Raji (cell line): ENCODE results near the gene NNT.

Experiments
- POLR2A ChIP-seq: IDR thresholded peaks from 2 replicates; pipeline ENCODE4 v1.6.1; 2011; ENCODE audit warnings: low read depth, low read length, control low read depth; ENCODE audit not compliant: insufficient read depth

The NNT gene

GRCh38 chr5:43615445-43616184 lies 12.6 kb downstream of the NNT start:
- TF ChIP-seq POLR2A, result no peak

- no peak for TF ChIP-seq POLR2A
Observed at GRCh38 chr5:43616535-43616934, 13.6 kb downstream of the NNT start.

- TF ChIP-seq POLR2A, result no peak
Observed at GRCh38 chr5:43619380-43619779, 16.4 kb downstream of the NNT start.

- no peak for TF ChIP-seq POLR2A
Observed at GRCh38 chr5:43619911-43620310, 16.9 kb downstream of the NNT start.

GRCh38 chr5:43620944-43621505 lies 18.0 kb downstream of the NNT start:
- no peak for TF ChIP-seq POLR2A

- TF ChIP-seq POLR2A, result no peak
Observed at GRCh38 chr5:43622074-43622473, 19.1 kb downstream of the NNT start.

GRCh38 chr5:43623048-43623680 lies 20.2 kb downstream of the NNT start:
- no peak for TF ChIP-seq POLR2A

- TF ChIP-seq POLR2A, result no peak
Observed at GRCh38 chr5:43627028-43627427, 24.0 kb downstream of the NNT start.

- TF ChIP-seq POLR2A, result no peak
Observed at GRCh38 chr5:43631182-43631910, 28.4 kb downstream of the NNT start.

- TF ChIP-seq POLR2A, result no peak
Observed at GRCh38 chr5:43634621-43635020, 31.6 kb downstream of the NNT start.

- TF ChIP-seq POLR2A, result no peak
Observed at GRCh38 chr5:43635374-43635773, 32.4 kb downstream of the NNT start.

- TF ChIP-seq POLR2A, result no peak
Observed at GRCh38 chr5:43636076-43636475, 33.1 kb downstream of the NNT start.

GRCh38 chr5:43637416-43637815 lies 34.4 kb downstream of the NNT start:
- TF ChIP-seq POLR2A, result no peak

- TF ChIP-seq POLR2A, result no peak
Observed at GRCh38 chr5:43638107-43638506, 35.1 kb downstream of the NNT start.

- TF ChIP-seq POLR2A, result no peak
Observed at GRCh38 chr5:43638546-43638945, 35.6 kb downstream of the NNT start.

GRCh38 chr5:43639566-43639965 lies 36.6 kb downstream of the NNT start:
- TF ChIP-seq POLR2A, result no peak

GRCh38 chr5:43642428-43642827 lies 39.4 kb downstream of the NNT start:
- no peak for TF ChIP-seq POLR2A

- no peak for TF ChIP-seq POLR2A
Observed at GRCh38 chr5:43643327-43643726, 40.3 kb downstream of the NNT start.
